ENCODE results near the gene TBL3.

DNA sequence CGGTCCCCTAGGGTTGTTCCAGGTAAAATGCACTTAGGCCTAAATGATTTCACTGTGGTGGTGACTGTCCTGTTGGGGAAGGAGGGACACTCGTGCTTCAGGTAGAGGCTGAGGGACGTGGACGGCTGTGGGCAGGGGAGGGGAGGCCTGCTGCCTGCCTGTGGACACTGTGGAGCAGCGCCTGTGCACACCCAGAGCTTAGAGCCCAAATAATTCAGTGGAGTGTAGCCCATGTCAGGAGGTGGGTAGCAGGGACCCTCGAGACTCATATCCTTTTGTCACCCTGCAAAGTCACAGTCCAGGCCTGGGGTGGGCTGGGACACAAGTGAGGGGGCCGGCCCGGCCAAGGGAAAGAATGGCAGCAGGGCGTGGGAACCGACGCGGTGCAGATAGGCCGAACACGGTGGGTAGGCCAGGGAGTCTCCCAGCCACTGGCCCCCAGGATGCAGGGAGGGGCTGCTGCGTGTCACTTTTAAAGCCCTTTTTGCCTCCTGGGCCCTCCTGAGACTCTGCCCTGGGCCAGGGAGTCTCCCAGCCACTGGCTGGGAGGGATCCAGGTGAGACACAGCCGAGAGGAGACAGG is 54.1 kb downstream of the TBL3 start:
- TF ChIP-seq CTCF (IDR thresholded peaks at IDR 0.05) (no peak), PHF8 (IDR thresholded peaks at IDR 0.05; ENCODE audit: borderline replicate concordance, low read depth) (no peak), MYC (IDR thresholded peaks at IDR 0.05; ENCODE audit: borderline replicate concordance, low read length) (no peak), KDM1A (IDR thresholded peaks at IDR 0.05; ENCODE audit: low read depth) (no peak), NFE2L2 (conservative IDR thresholded peaks at IDR 0.05; ENCODE audit: low read length) (no peak)
